Amygdala (tissue), 56 donors: ENCODE data around the gene TMEM165.

Experiments used
- DNase-seq, 56 donors: peaks; one replicate each; lab custom pipeline; 2025; lab: John Stamatoyannopoulos, UW

TMEM165 gene

GRCh38 chr4:55446578-55446922, 50.8 kb downstream of the TMEM165 start:
- no peak for DNase-seq

- no peak for DNase-seq
Observed at GRCh38 chr4:55447108-55447708, 51.5 kb downstream of the TMEM165 start.

GRCh38 chr4:55447831-55448230, 52.1 kb downstream of the TMEM165 start:
- DNase-seq = no peak

GRCh38 chr4:55450566-55450965, 54.8 kb downstream of the TMEM165 start:
- DNase-seq = no peak

GRCh38 chr4:55458164-55458563, 62.4 kb downstream of the TMEM165 start:
- DNase-seq = no peak

GRCh38 chr4:55458611-55459010, 62.9 kb downstream of the TMEM165 start:
- no peak for DNase-seq

GRCh38 chr4:55466001-55466400, 70.2 kb downstream of the TMEM165 start:
- DNase-seq = no peak

- no peak for DNase-seq
Observed at GRCh38 chr4:55468724-55469123, 73.0 kb downstream of the TMEM165 start.

GRCh38 chr4:55469979-55470378, 74.2 kb downstream of the TMEM165 start:
- no peak for DNase-seq
